ENCODE measurements around the gene MDH2.

GRCh38 chr7:76073335-76073990 lies 25.6 kb downstream of the MDH2 start:
- TF ChIP-seq CTCF (IDR thresholded peaks at IDR 0.05; ENCODE audit: control extremely low read depth in 1 of 3, insufficient read depth in 1 of 3, low read depth in 1 of 3, low read length in 3 of 3) (peak; percentile 61 to 68 (median 66)), KDM1A (IDR thresholded peaks at IDR 0.05; ENCODE audit: borderline replicate concordance, low read length) (no peak; the same call in 1 of the 2 replicates), POLR2AphosphoS5 (IDR thresholded peaks at IDR 0.05; ENCODE audit: low read depth, low read length) (no peak), JUN (IDR thresholded peaks at IDR 0.05; ENCODE audit: low read depth, low read length) (no peak), POLR2A (IDR thresholded peaks at IDR 0.05; ENCODE audit: control extremely low read depth in 1 of 2, low read depth in 2 of 2, low read length in 2 of 2) (no peak), BCL11A (IDR thresholded peaks at IDR 0.05; ENCODE audit: low read depth in 2 of 2, low read length in 2 of 2) (no peak), RAD21 (IDR thresholded peaks at IDR 0.05 in 1 of 2, conservative IDR thresholded peaks at IDR 0.05 in 1 of 2; ENCODE audit: low read depth in 2 of 2, low read length in 2 of 2) (peak; percentile 46 to 54), SUZ12 (IDR thresholded peaks at IDR 0.05; ENCODE audit: low read length) (no peak), TAF1 (IDR thresholded peaks at IDR 0.05; ENCODE audit: low read depth, low read length) (no peak), CHD7 (IDR thresholded peaks at IDR 0.05; ENCODE audit: insufficient replicate concordance, low read length) (no peak), CEBPB (IDR thresholded peaks at IDR 0.05; ENCODE audit: low read depth, low read length) (no peak), EGR1 (IDR thresholded peaks at IDR 0.05; ENCODE audit: borderline replicate concordance, low read depth, low read length) (no peak)
- TF ChIP-seq, protein P1, sequence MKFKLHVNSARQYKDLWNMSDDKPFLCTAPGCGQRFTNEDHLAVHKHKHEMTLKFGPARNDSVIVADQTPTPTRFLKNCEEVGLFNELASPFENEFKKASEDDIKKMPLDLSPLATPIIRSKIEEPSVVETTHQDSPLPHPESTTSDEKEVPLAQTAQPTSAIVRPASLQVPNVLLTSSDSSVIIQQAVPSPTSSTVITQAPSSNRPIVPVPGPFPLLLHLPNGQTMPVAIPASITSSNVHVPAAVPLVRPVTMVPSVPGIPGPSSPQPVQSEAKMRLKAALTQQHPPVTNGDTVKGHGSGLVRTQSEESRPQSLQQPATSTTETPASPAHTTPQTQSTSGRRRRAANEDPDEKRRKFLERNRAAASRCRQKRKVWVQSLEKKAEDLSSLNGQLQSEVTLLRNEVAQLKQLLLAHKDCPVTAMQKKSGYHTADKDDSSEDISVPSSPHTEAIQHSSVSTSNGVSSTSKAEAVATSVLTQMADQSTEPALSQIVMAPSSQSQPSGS (IDR thresholded peaks at IDR 0.05; ENCODE audit: low read length) = no peak
